Gastroesophageal sphincter (tissue), 4 donors: ENCODE results near the gene ERCC2. TPM values are rescaled to one million over a fixed set of nuclear protein-coding genes. Genes with fewer than 3 reads are reported as not detected.

Experiments used
- ATAC-seq: fragments of 150-250 bp; one replicate; pipeline ENCODE4 v1.9.1; 2016; ENCODE audit warnings: mild to moderate bottlenecking, moderate library complexity
- H3K27ac ChIP-seq, 4 donors: fragments of 200-600 bp; sonication (generic) in 3 of 4; 1 replicate in 3 of 4; 2 replicates in 1 of 4; pipeline ENCODE4 v1.5.1; 2016 to 2019
- H3K27me3 ChIP-seq: fragments of 200-600 bp; sonication (generic); one replicate; pipeline ENCODE4 v1.5.1; 2019
- H3K36me3 ChIP-seq, 2 donors: fragments of 200-600 bp; sonication (generic); one replicate each; pipeline ENCODE4 v1.5.1; 2019; ENCODE audit warnings: control low read depth in 1 of 2
- H3K4me1 ChIP-seq, 3 donors: fragments of 200-600 bp; sonication (generic); 1 replicate in 2 of 3; 2 replicates in 1 of 3; pipeline ENCODE4 v1.5.1; 2016 to 2019; ENCODE audit warnings: control low read depth in 2 of 3
- H3K4me3 ChIP-seq, 2 donors: fragments of 200-600 bp; sonication (generic); one replicate each; pipeline ENCODE4 v1.5.1; 2019; ENCODE audit warnings: mild to moderate bottlenecking in 1 of 2, moderate library complexity in 1 of 2
- H3K9me3 ChIP-seq, 3 donors: fragments of 200-600 bp; sonication (generic); one replicate each; pipeline ENCODE4 v1.5.1; 2017 to 2019; ENCODE audit warnings: control low read depth in 2 of 3
- CTCF ChIP-seq, 4 experiments: fragments of 200-600 bp in 2 of 4; fragments of 450-650 bp in 2 of 4; sonication (generic) in 1 of 4; IDR thresholded peaks; one replicate each; pipeline ENCODE4 v1.5.1; 2017 to 2019; ENCODE audit warnings: antibody characterized with exemption in 4 of 4, mild to moderate bottlenecking in 2 of 4, moderate library complexity in 2 of 4
- EP300 ChIP-seq: sonication (generic); formaldehyde crosslinking; IDR thresholded peaks from one replicate; pipeline ENCODE4 v1.6.1; 2017; ENCODE audit warnings: antibody characterized with exemption, mild to moderate bottlenecking
- POLR2A ChIP-seq, 2 donors: fragments of 450-650 bp; IDR thresholded peaks; one replicate each; pipeline ENCODE4 v1.6.1; 2017; ENCODE audit warnings: antibody characterized with exemption in 2 of 2, mild to moderate bottlenecking in 2 of 2, moderate library complexity in 1 of 2
- POLR2AphosphoS5 ChIP-seq: sonication (generic); formaldehyde crosslinking; IDR thresholded peaks from one replicate; pipeline ENCODE4 v1.6.1; 2017; ENCODE audit warnings: antibody characterized with exemption
- WGBS, 2 donors: methylation state at CpG; one replicate each; pipeline ENCODE4 v1.1.5; 2018; ENCODE audit warnings: low coverage in 1 of 2; 5-methylcytosine and 5-hydroxymethylcytosine counted together
- total RNA-seq, 4 donors: library from RNA; depleted of rRNA; stranded (reverse); fragments of >200 nt; gene quantifications; one replicate each; pipeline ENCODE4 v1.1.0, GENCODE V29; 2016

Gene ERCC2
- total RNA-seq, 4 donors from 2014 or later = 7.1 to 18.8 (median 12.5) TPM

- no peak for ATAC-seq
- Histone ChIP-seq H3K9me3 (no peaks in the 10 kb centered on the region), H3K36me3 (peaks cover 0 to 15% of the 10 kb centered on the region in 2 donors), H3K4me1 (peaks cover 0 to 13% (median 0%) of the 10 kb centered on the region in 3 donors), H3K27ac (no peak overlapping the region), H3K4me3 (no peak overlapping the region), H3K27me3 (peaks cover 9% of the 10 kb centered on the region)
- TF ChIP-seq POLR2AphosphoS5 (no peak), EP300 (no peak), POLR2A (IDR thresholded peaks at IDR 0.05) (no peak), CTCF (IDR thresholded peaks at IDR 0.05) (no peak)
- WGBS, 2 donors = 65 to 94% methylated on average over 3 to 8 of the region's 18 CpGs
Observed at GRCh38 chr19:45306518-45307027, 63.8 kb downstream of the ERCC2 start.

- no peak for ATAC-seq
- TF ChIP-seq CTCF (IDR thresholded peaks at IDR 0.05) (no peak), POLR2A (IDR thresholded peaks at IDR 0.05) (no peak), POLR2AphosphoS5 (no peak), EP300 (no peak)
- 17 to 83% methylated on average over 3 to 5 of the region's 9 CpGs for WGBS, 2 donors
- Histone ChIP-seq H3K4me3 (no peak overlapping the region), H3K27ac (no peak overlapping the region), H3K27me3 (peaks cover 9% of the 10 kb centered on the region), H3K36me3 (peaks cover 0 to 16% of the 10 kb centered on the region in 2 donors), H3K9me3 (no peaks in the 10 kb centered on the region), H3K4me1 (peaks cover 0 to 13% (median 0%) of the 10 kb centered on the region in 3 donors)
Observed at GRCh38 chr19:45306040-45306439, 64.3 kb downstream of the ERCC2 start.

- no peak for ATAC-seq
- Histone ChIP-seq H3K4me3 (no peak overlapping the region), H3K27ac (no peak overlapping the region), H3K27me3 (peaks cover 9% of the 10 kb centered on the region), H3K9me3 (no peaks in the 10 kb centered on the region), H3K4me1 (peaks cover 0 to 13% (median 0%) of the 10 kb centered on the region in 3 donors), H3K36me3 (peaks cover 0 to 23% of the 10 kb centered on the region in 2 donors)
- TF ChIP-seq CTCF (IDR thresholded peaks at IDR 0.05) (no peak), POLR2A (IDR thresholded peaks at IDR 0.05) (no peak), EP300 (no peak), POLR2AphosphoS5 (no peak)
- 24 to 28% methylated on average over 5 of the region's 5 CpGs for WGBS, 2 donors
Observed at GRCh38 chr19:45305421-45305820, 65.0 kb downstream of the ERCC2 start.

GRCh38 chr19:45305007-45305406 is 65.4 kb downstream of the ERCC2 start:
- H3K4me1 ChIP-seq = peaks cover 0 to 9% (median 0%) of the 10 kb centered on the region in 3 donors
- ATAC-seq = no peak
- WGBS, 2 donors = 70 to 71% methylated on average over 4 of the region's 4 CpGs
- H3K36me3 ChIP-seq = peaks cover 0 to 27% of the 10 kb centered on the region in 2 donors
- peaks cover 9% of the 10 kb centered on the region for H3K27me3 ChIP-seq
- no peak overlapping the region for H3K4me3 ChIP-seq
- TF ChIP-seq POLR2AphosphoS5 = no peak
- no peak for TF ChIP-seq EP300
- no peak for TF ChIP-seq POLR2A (IDR thresholded peaks at IDR 0.05)
- no peak for TF ChIP-seq CTCF (IDR thresholded peaks at IDR 0.05)
- no peaks in the 10 kb centered on the region for H3K9me3 ChIP-seq
- no peak overlapping the region for H3K27ac ChIP-seq

GRCh38 chr19:45304141-45304926 is 66.0 kb downstream of the ERCC2 start:
- Histone ChIP-seq H3K27ac (no peak overlapping the region), H3K36me3 (peaks cover 0 to 34% of the 10 kb centered on the region in 2 donors), H3K4me1 (peaks cover 0 to 5% (median 0%) of the 10 kb centered on the region in 3 donors), H3K4me3 (no peak overlapping the region), H3K27me3 (peaks cover 9% of the 10 kb centered on the region), H3K9me3 (no peaks in the 10 kb centered on the region)
- 71 to 80% methylated on average over 2 to 4 of the region's 4 CpGs for WGBS, 2 donors
- ATAC-seq = no peak
- TF ChIP-seq EP300 (no peak), CTCF (IDR thresholded peaks at IDR 0.05) (no peak), POLR2A (IDR thresholded peaks at IDR 0.05) (no peak), POLR2AphosphoS5 (no peak)
